ENCODE results near the gene KCNJ11.
A peak's percentile ranks its signal among the peaks of the same experiment; 100 is the strongest.

Gene KCNJ11

DNA sequence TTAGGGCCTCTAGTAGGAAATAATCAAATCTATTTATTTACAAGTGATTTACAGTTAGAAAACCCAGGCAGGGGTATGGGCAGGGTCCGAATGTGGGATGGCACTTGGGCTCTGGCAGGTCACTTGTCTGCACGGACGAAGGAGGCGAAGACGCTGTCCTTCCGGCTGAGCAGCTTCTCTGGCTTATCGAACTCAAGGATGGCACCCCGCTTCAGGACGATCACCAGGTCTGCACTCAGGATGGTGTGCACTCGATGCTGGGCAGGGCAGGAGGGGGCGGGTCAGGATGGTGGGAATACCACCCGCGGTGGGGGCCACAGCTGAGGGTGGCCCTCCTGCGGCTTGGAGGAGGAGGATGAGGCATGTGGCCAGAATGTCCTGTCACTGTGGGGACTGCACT lies 4.4 kb upstream of the KCNJ11 start:
- H3K27ac ChIP-seq (ENCODE audit: low read depth, low read length): no peak overlapping the region
- peaks cover 0 to 7% of the 10 kb centered on the region in 2 donors for H3K4me1 ChIP-seq (ENCODE audit: control insufficient read depth in 1 of 2, insufficient read depth in 2 of 2, low read length in 2 of 2)
- H3K4me3 ChIP-seq (ENCODE audit: low read depth in 1 of 2, low read length in 2 of 2): no peak overlapping the region
- no peaks in the 10 kb centered on the region for H3K36me3 ChIP-seq (ENCODE audit: control insufficient read depth in 1 of 2, insufficient read depth in 2 of 2, low read length in 2 of 2)
- no peak overlapping the region for H3K9ac ChIP-seq (ENCODE audit: low read depth in 1 of 2, low read length in 2 of 2)
- no peaks in the 10 kb centered on the region for H3K27me3 ChIP-seq (ENCODE audit: control insufficient read depth in 1 of 2, insufficient read depth in 2 of 2, low read length in 2 of 2)
- no peaks in the 10 kb centered on the region for H3K9me3 ChIP-seq (ENCODE audit: control insufficient read depth in 1 of 2, low read length in 2 of 2)

DNA sequence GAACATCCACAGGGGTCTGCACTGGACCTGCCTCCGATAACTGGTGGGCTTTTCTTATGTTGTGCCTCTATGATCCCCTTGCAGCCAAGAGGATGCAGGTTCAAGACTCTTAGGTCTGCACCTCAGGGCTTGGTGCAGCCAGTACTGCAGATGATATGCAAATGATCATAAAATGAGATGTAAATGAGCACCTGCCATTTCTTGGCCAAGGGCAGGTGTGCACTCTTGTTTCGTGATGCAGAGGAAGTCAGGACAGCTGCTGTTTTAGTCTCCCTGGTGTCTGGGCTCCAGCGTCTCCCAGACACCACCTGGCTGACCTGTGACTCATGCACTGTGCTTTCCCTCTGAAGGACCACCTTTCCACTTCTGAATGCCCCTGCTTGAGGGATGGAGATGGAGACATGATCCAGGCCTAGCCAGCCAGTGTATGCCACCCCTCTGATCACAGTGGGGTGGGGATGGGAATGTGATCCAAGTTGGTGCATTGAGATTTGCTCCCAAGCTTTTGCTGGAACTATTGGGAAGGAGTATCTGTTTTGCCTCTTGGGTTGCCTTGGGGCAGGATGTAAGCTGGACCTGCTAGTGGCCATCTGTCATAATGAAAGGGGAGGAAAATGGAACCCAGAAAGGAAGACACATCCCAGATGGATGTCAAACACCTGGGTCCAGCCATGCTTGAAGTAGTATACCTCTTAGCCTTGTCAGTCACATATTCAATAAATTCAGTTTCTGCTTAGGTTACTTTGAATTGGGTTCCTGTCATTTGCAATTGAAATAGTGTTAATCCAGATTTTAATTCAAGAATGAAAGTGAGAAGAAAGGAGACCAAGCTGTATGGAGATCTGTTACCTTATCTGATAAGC lies 3.3 kb upstream of the KCNJ11 start:
- Histone ChIP-seq H3K9me3 (ENCODE audit: control insufficient read depth in 1 of 2, low read length in 2 of 2) (no peaks in the 10 kb centered on the region), H3K36me3 (ENCODE audit: control insufficient read depth in 1 of 2, insufficient read depth in 2 of 2, low read length in 2 of 2) (no peaks in the 10 kb centered on the region), H3K27me3 (ENCODE audit: control insufficient read depth in 1 of 2, insufficient read depth in 2 of 2, low read length in 2 of 2) (no peaks in the 10 kb centered on the region), H3K27ac (ENCODE audit: low read depth, low read length) (no peak overlapping the region), H3K4me1 (ENCODE audit: control insufficient read depth in 1 of 2, insufficient read depth in 2 of 2, low read length in 2 of 2) (peaks cover 0 to 10% of the 10 kb centered on the region in 2 donors), H3K9ac (ENCODE audit: low read depth in 1 of 2, low read length in 2 of 2) (no peak overlapping the region), H3K4me3 (ENCODE audit: low read depth in 1 of 2, low read length in 2 of 2) (no peak overlapping the region)

DNA sequence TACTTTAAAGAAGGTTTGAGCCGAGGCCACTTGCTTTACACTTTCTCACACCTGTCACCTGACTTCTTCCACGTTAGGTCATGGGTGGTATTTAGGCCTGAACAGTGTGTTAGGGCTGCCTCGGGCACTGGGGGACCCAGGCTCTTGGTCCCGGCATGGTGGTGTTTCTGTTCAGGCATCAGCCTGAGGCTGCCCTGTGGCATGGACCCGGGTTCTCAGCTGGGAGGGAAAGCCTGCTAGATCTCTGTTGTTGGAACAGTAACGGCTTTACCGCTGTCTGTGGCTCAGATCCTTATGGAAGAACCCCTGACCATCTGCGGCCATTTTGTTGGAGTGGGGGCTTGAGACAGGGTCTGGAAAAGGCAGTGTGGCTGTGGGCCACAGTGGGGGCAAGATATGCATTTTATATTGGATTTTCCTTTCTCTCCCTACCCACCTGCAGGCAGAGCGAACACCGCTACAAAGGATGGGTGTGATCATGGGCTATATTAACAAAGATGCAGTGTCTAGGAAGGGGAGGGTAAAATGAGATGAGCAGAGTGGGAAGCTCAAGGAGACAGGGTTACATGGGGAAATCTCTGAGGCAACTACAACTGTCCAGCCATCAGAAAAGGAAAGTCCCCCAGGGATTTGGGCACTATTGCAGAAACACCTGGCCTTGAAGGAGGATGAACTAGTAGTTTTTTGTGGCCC lies 1.6 kb upstream of the KCNJ11 start:
- Histone ChIP-seq H3K4me3 (ENCODE audit: low read depth in 1 of 2, low read length in 2 of 2) (peak overlapping the region; percentile 70), H3K9ac (ENCODE audit: low read depth in 1 of 2, low read length in 2 of 2) (no peak overlapping the region), H3K27ac (ENCODE audit: low read depth, low read length) (no peak overlapping the region), H3K27me3 (ENCODE audit: control insufficient read depth in 1 of 2, insufficient read depth in 2 of 2, low read length in 2 of 2) (no peaks in the 10 kb centered on the region), H3K4me1 (ENCODE audit: control insufficient read depth in 1 of 2, insufficient read depth in 2 of 2, low read length in 2 of 2) (peaks cover 0 to 10% of the 10 kb centered on the region in 2 donors), H3K9me3 (ENCODE audit: control insufficient read depth in 1 of 2, low read length in 2 of 2) (no peaks in the 10 kb centered on the region), H3K36me3 (ENCODE audit: control insufficient read depth in 1 of 2, insufficient read depth in 2 of 2, low read length in 2 of 2) (no peaks in the 10 kb centered on the region)

DNA sequence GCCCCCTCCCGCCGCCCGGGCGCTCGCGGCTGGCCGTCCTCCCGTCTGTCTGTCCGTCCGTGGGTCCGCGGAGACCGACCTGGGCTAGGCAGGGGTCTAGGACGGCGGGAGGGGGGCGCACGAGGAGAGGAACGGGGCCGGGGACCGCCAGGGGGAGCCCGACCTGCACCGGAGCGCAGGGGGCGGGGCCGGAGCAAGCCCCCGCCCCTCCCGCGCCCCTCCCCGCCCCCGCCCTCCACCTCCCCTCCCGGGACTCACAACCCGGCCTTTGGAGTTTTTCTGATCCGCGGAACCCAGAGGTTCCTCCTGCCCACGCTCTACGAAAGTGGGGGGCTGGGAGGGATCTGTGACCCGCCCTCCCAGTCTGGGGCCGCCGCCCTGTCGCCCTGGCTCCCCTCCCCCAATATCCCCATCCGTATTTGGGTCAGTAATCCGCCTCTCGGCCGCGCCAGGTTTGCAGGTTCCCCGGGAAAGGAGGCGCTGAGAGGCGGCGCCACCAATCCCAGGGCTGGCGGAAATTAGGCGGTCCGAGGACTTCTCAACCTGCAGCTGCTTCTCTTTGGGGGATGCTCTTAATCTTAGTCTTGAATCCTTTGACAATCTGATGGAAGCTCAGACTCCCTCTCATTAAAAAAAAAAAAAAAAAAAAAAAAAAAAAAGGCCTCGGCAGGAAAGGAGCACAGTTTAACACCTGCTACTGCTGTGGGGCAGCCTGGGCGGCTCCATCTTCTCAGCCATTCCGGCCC lies 925 bp upstream of the KCNJ11 start:
- Histone ChIP-seq H3K4me1 (ENCODE audit: control insufficient read depth in 1 of 2, insufficient read depth in 2 of 2, low read length in 2 of 2) (peaks cover 0 to 10% of the 10 kb centered on the region in 2 donors), H3K9ac (ENCODE audit: low read depth in 1 of 2, low read length in 2 of 2) (no peak overlapping the region), H3K27ac (ENCODE audit: low read depth, low read length) (no peak overlapping the region)

DNA sequence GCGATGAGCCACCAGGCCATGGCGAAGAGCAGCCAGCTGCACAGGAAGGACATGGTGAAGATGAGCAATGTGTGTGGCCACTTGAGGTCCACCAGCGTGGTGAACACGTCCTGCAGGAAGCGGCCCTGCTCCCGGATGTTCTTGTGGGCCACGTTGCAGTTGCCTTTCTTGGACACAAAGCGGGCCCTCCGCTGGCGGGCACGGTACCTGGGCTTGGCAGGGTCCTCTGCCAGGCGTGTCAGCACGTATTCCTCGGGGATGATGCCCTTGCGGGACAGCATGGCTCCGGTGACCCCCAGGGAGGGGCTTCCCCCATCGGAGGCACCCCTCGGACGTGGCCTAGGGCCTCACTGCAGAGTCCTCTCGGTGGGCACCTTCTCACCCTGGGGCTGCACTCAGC lies 648 bp downstream of the KCNJ11 start:
- H3K27me3 ChIP-seq (ENCODE audit: control insufficient read depth in 1 of 2, insufficient read depth in 2 of 2, low read length in 2 of 2): no peaks in the 10 kb centered on the region
- H3K27ac ChIP-seq (ENCODE audit: low read depth, low read length): no peak overlapping the region
- H3K4me1 ChIP-seq (ENCODE audit: control insufficient read depth in 1 of 2, insufficient read depth in 2 of 2, low read length in 2 of 2): peaks cover 0 to 10% of the 10 kb centered on the region in 2 donors
- no peaks in the 10 kb centered on the region for H3K36me3 ChIP-seq (ENCODE audit: control insufficient read depth in 1 of 2, insufficient read depth in 2 of 2, low read length in 2 of 2)
- H3K9me3 ChIP-seq (ENCODE audit: control insufficient read depth in 1 of 2, low read length in 2 of 2): no peaks in the 10 kb centered on the region
- no peak overlapping the region for H3K9ac ChIP-seq (ENCODE audit: low read depth in 1 of 2, low read length in 2 of 2)
- no peak overlapping the region for H3K4me3 ChIP-seq (ENCODE audit: low read depth in 1 of 2, low read length in 2 of 2)

More for the DNA sequence above, 925 bp upstream of the KCNJ11 start:
- H3K36me3 ChIP-seq (ENCODE audit: control insufficient read depth in 1 of 2, insufficient read depth in 2 of 2, low read length in 2 of 2): no peaks in the 10 kb centered on the region
- H3K9me3 ChIP-seq (ENCODE audit: control insufficient read depth in 1 of 2, low read length in 2 of 2): no peaks in the 10 kb centered on the region
- peak overlapping the region; percentile 70 for H3K4me3 ChIP-seq (ENCODE audit: low read depth in 1 of 2, low read length in 2 of 2)
- H3K27me3 ChIP-seq (ENCODE audit: control insufficient read depth in 1 of 2, insufficient read depth in 2 of 2, low read length in 2 of 2): no peaks in the 10 kb centered on the region

DNA sequence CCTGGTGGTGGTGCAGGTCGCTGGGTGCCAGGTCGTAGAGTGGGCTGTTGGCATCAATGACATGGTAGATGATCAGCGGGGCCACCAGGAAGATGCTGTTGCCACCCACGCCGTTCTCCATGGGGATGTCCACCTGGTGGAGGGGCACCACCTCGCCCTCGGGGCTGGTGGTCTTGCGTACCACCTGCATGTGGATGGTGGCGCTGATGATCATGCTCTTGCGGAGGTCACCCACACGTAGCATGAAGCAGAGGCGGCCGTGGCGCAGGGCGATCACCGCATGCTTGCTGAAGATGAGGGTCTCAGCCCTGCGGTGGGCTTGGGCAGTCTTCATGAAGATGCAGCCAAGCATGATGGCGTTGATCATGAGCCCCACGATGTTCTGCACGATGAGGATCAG lies 1.2 kb downstream of the KCNJ11 start:
- no peak overlapping the region for H3K4me3 ChIP-seq (ENCODE audit: low read depth in 1 of 2, low read length in 2 of 2)
- H3K4me1 ChIP-seq (ENCODE audit: control insufficient read depth in 1 of 2, insufficient read depth in 2 of 2, low read length in 2 of 2): peaks cover 0 to 10% of the 10 kb centered on the region in 2 donors
- no peak overlapping the region for H3K27ac ChIP-seq (ENCODE audit: low read depth, low read length)
- H3K36me3 ChIP-seq (ENCODE audit: control insufficient read depth in 1 of 2, insufficient read depth in 2 of 2, low read length in 2 of 2): no peaks in the 10 kb centered on the region
- no peak overlapping the region for H3K9ac ChIP-seq (ENCODE audit: low read depth in 1 of 2, low read length in 2 of 2)
- no peaks in the 10 kb centered on the region for H3K9me3 ChIP-seq (ENCODE audit: control insufficient read depth in 1 of 2, low read length in 2 of 2)
- no peaks in the 10 kb centered on the region for H3K27me3 ChIP-seq (ENCODE audit: control insufficient read depth in 1 of 2, insufficient read depth in 2 of 2, low read length in 2 of 2)

DNA sequence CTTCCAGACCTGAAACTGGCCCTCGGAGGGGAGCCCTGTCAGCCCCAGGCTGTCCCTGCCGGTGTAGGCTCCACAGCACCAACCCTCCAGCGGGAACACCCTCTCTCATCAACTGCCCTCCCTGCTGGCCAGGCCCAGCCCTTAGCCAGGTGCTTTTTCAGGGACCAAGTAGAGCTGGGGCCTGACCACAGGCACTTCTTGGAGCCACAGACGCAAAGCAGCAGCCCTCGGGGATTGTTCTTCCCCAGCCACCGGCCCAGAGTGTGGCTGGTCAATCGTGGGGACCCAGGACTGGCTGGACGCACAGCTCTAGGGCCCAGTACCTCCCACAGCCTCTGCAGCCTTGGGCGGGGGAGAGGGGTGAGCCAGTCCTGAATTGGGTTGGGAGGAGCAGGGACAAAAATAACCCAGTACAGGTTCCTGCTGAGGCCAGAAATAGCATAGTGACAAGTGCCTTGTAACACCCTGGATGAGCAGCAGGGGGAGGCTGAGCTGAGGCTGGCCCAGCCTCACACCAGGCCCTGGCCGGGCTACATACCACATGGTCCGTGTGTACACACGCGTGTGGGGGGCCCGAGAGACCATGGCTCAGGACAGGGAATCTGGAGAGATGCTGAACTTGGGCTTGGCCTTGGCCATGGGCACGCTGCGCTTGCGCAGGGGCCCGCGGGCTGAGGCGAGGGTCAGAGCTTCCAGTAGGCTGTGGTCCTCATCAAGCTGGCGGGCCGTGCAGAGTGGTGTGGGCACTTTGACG lies 2.0 kb downstream of the KCNJ11 start:
- Histone ChIP-seq H3K27me3 (ENCODE audit: control insufficient read depth in 1 of 2, insufficient read depth in 2 of 2, low read length in 2 of 2) (no peaks in the 10 kb centered on the region), H3K9ac (ENCODE audit: low read depth in 1 of 2, low read length in 2 of 2) (no peak overlapping the region), H3K9me3 (ENCODE audit: control insufficient read depth in 1 of 2, low read length in 2 of 2) (no peaks in the 10 kb centered on the region), H3K4me1 (ENCODE audit: control insufficient read depth in 1 of 2, insufficient read depth in 2 of 2, low read length in 2 of 2) (peaks cover 0 to 10% of the 10 kb centered on the region in 2 donors), H3K27ac (ENCODE audit: low read depth, low read length) (no peak overlapping the region), H3K36me3 (ENCODE audit: control insufficient read depth in 1 of 2, insufficient read depth in 2 of 2, low read length in 2 of 2) (no peaks in the 10 kb centered on the region), H3K4me3 (ENCODE audit: low read depth in 1 of 2, low read length in 2 of 2) (no peak overlapping the region)

DNA sequence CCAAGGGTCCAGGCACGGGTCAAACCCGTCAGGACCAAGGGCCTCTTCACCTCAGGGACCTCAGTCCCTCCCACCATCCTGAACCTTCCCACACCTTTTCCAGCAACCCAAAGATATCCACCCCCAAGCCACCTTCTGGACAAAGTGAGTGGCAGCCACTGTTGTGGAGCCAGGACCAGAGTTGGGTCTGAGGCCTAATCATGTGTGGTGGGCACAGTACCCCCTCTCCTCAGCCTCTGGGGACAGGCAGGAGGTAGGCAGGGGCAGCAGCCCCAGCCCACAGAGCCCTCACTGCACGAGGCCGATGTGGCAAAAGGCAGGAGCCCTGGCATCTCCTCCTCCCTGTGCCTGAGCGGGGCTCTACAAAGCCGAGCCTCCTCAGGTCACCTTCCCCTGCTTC lies 2.5 kb downstream of the KCNJ11 start:
- H3K4me3 ChIP-seq (ENCODE audit: low read depth in 1 of 2, low read length in 2 of 2): no peak overlapping the region
- peaks cover 0 to 10% of the 10 kb centered on the region in 2 donors for H3K4me1 ChIP-seq (ENCODE audit: control insufficient read depth in 1 of 2, insufficient read depth in 2 of 2, low read length in 2 of 2)
- no peak overlapping the region for H3K9ac ChIP-seq (ENCODE audit: low read depth in 1 of 2, low read length in 2 of 2)
- peaks cover 0 to 6% of the 10 kb centered on the region in 2 donors for H3K36me3 ChIP-seq (ENCODE audit: control insufficient read depth in 1 of 2, insufficient read depth in 2 of 2, low read length in 2 of 2)
- H3K9me3 ChIP-seq (ENCODE audit: control insufficient read depth in 1 of 2, low read length in 2 of 2): no peaks in the 10 kb centered on the region
- no peak overlapping the region for H3K27ac ChIP-seq (ENCODE audit: low read depth, low read length)
- no peaks in the 10 kb centered on the region for H3K27me3 ChIP-seq (ENCODE audit: control insufficient read depth in 1 of 2, insufficient read depth in 2 of 2, low read length in 2 of 2)

DNA sequence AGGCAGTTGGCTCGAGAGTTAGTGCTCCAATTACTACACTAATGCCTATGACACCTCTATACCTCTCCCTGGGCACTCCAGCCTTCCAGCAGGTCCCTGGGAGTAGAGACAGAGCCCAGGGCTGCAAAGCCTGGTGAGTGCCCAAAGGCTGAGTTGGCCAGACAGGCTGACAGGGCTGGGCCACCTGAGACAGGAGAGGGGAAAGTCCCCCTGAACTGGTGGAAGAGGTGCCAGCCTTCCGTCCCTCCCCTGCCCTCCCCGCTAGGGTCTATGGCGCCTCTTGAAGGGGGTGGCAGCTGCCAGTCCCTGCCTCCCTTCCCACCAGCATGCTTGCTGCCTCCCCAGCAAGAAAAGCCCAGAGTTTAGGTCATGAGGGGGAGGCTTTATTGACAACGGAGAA lies 3.0 kb downstream of the KCNJ11 start:
- peaks cover 0 to 10% of the 10 kb centered on the region in 2 donors for H3K36me3 ChIP-seq (ENCODE audit: control insufficient read depth in 1 of 2, insufficient read depth in 2 of 2, low read length in 2 of 2)
- peaks cover 0 to 10% of the 10 kb centered on the region in 2 donors for H3K4me1 ChIP-seq (ENCODE audit: control insufficient read depth in 1 of 2, insufficient read depth in 2 of 2, low read length in 2 of 2)
- H3K27ac ChIP-seq (ENCODE audit: low read depth, low read length): no peak overlapping the region
- no peak overlapping the region for H3K4me3 ChIP-seq (ENCODE audit: low read depth in 1 of 2, low read length in 2 of 2)
- no peaks in the 10 kb centered on the region for H3K9me3 ChIP-seq (ENCODE audit: control insufficient read depth in 1 of 2, low read length in 2 of 2)
- H3K27me3 ChIP-seq (ENCODE audit: control insufficient read depth in 1 of 2, insufficient read depth in 2 of 2, low read length in 2 of 2): no peaks in the 10 kb centered on the region
- H3K9ac ChIP-seq (ENCODE audit: low read depth in 1 of 2, low read length in 2 of 2): no peak overlapping the region
